ENCODE measurements around the gene NUP188. TPM values are rescaled to one million over a fixed set of nuclear protein-coding genes. Genes with fewer than 3 reads are reported as not detected.
A peak's percentile ranks its signal among the peaks of the same experiment; 100 is the strongest.

The NUP188 gene
- total RNA-seq, 1 experiment from 2014 or later = 98.9 TPM

GRCh38 chr9:128909859-128910258 lies 37.6 kb upstream of the NUP188 start:
- CTCF ChIA-PET = no interaction called here
- peaks cover 24% of the 10 kb centered on the region for H3K4me1 Mint-ChIP-seq
- no peaks in the 10 kb centered on the region; the same call in 1 of the 2 replicates for H3K27me3 Mint-ChIP-seq (ENCODE audit: low read depth)
- TF ChIP-seq SMAD3 (CRISPR knock-in tag; IDR thresholded peaks at IDR 0.05; ENCODE audit: borderline replicate concordance) (no peak), HMGA2 (CRISPR knock-in tag; IDR thresholded peaks at IDR 0.05) (no peak), MLX (CRISPR knock-in tag; IDR thresholded peaks at IDR 0.05) (no peak), ZNF532 (CRISPR knock-in tag; IDR thresholded peaks at IDR 0.05; ENCODE audit: borderline replicate concordance) (no peak), SMAD4 (CRISPR knock-in tag; IDR thresholded peaks at IDR 0.05) (no peak), ATF3 (CRISPR knock-in tag; conservative IDR thresholded peaks at IDR 0.05) (no peak), GTF2I (CRISPR knock-in tag; conservative IDR thresholded peaks at IDR 0.05) (no peak), PRDM15 (CRISPR knock-in tag; IDR thresholded peaks at IDR 0.05) (no peak), GRHL2 (CRISPR knock-in tag; IDR thresholded peaks at IDR 0.05; ENCODE audit: insufficient replicate concordance, severe bottlenecking) (no peak), ATF1 (CRISPR knock-in tag; IDR thresholded peaks at IDR 0.05) (no peak)
- H3K9me3 Mint-ChIP-seq = no peaks in the 10 kb centered on the region
- ATAC-seq (no peak), DNase-seq (ENCODE audit: low spot score) (no peak)
- POLR2A ChIA-PET = no interaction called here
- H3K27ac Mint-ChIP-seq = no peak overlapping the region
- peaks cover 36% of the 10 kb centered on the region for H3K36me3 Mint-ChIP-seq
- H3K4me3 Mint-ChIP-seq = no peak overlapping the region

GRCh38 chr9:128910906-128911305 lies 36.6 kb upstream of the NUP188 start:
- Mint-ChIP-seq H3K4me3 (no peak overlapping the region), H3K9me3 (no peaks in the 10 kb centered on the region), H3K36me3 (peaks cover 40% of the 10 kb centered on the region), H3K4me1 (peaks cover 24% of the 10 kb centered on the region), H3K27me3 (ENCODE audit: low read depth) (no peaks in the 10 kb centered on the region; the same call in 1 of the 2 replicates), H3K27ac (peak overlapping the region; percentile 76)
- CTCF ChIA-PET = interaction anchor here (1.1 to 1.2 kb wide), 2 partner anchors 17 to 209 kb away, joined by 3 to 4 read pairs; partner anchors contain the start of gene PKN3
- POLR2A ChIA-PET = no interaction called here
- DNase-seq (ENCODE audit: low spot score) (no peak), ATAC-seq (no peak)
- TF ChIP-seq RELA (CRISPR knock-in tag; IDR thresholded peaks at IDR 0.05; ENCODE audit: borderline replicate concordance) (no peak), ATF1 (CRISPR knock-in tag; IDR thresholded peaks at IDR 0.05) (no peak), CREB1 (CRISPR knock-in tag; IDR thresholded peaks at IDR 0.05) (no peak), E2F1 (CRISPR knock-in tag; IDR thresholded peaks at IDR 0.05) (no peak), TP53 (CRISPR knock-in tag; IDR thresholded peaks at IDR 0.05) (no peak), PREB (CRISPR knock-in tag; IDR thresholded peaks at IDR 0.05; ENCODE audit: borderline replicate concordance) (no peak), ZNF138 (CRISPR knock-in tag; conservative IDR thresholded peaks at IDR 0.05) (no peak), MXD4 (CRISPR knock-in tag; IDR thresholded peaks at IDR 0.05; ENCODE audit: borderline replicate concordance) (no peak), ZNF232 (CRISPR knock-in tag; IDR thresholded peaks at IDR 0.05) (no peak)

All from WTC11 (cell line).